ENCODE measurements around the gene TANGO2.

- TF ChIP-seq POLR2A (IDR thresholded peaks at IDR 0.05) (no peak), CTCF (IDR thresholded peaks at IDR 0.05 in 8 of 11, conservative IDR thresholded peaks at IDR 0.05 in 3 of 11) (no peak)
Measured at GRCh38 chr22:20062043-20062765, 41.3 kb downstream of the TANGO2 start.
